ENCODE data around the gene NAV2. TPM values are rescaled to one million over a fixed set of nuclear protein-coding genes. Genes with fewer than 3 reads are reported as not detected.

NAV2 gene
- polyA plus RNA-seq, 1 donor from 2014 or later, result 3.0 TPM

DNA sequence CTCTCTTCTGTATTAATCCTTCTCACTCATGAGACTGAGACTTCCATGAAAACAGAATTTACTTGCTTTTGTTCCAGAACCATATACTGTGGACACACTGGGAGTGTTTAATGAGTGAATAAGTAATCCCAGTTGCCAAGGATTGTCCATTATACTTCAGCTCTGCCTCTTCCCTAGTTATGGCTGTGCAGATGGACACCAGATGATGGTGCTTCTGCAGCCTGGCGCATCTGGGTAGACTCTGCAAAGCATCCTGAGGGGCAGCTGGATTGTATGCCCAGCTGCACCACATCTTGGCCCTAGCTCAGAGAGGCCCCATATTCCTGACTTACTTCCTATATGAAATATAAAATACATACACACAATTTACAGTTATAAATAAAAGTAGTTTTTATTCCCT, 404.2 kb downstream of the NAV2 start:
- no peak overlapping the region for H3K9ac ChIP-seq (ENCODE audit: low read length)
- no peak overlapping the region for H3K27ac ChIP-seq (ENCODE audit: low read length)
- H3K4me3 ChIP-seq (ENCODE audit: low read length), result no peak overlapping the region
- no peaks in the 10 kb centered on the region for H4K20me1 ChIP-seq (ENCODE audit: insufficient read depth)
- no peaks in the 10 kb centered on the region for H3K9me3 ChIP-seq (ENCODE audit: low read length)
- H3F3A ChIP-seq (ENCODE audit: insufficient read depth, low read length, poor library complexity, severe bottlenecking), result no peaks in the 10 kb centered on the region
- no peaks in the 10 kb centered on the region for H3K9me2 ChIP-seq (ENCODE audit: insufficient read depth, low read length)
- no peaks in the 10 kb centered on the region for H3K36me3 ChIP-seq (ENCODE audit: insufficient read depth, low read length)
- no peaks in the 10 kb centered on the region for H3K79me2 ChIP-seq (replicated peaks; ENCODE audit: insufficient read depth, low read length)
- no peak overlapping the region for H2AFZ ChIP-seq (ENCODE audit: low read depth, low read length)
- no peaks in the 10 kb centered on the region for H3K27me3 ChIP-seq (ENCODE audit: insufficient read depth, low read depth, low read length)
- H3K4me2 ChIP-seq (ENCODE audit: low read length), result no peak overlapping the region
- TF ChIP-seq RAD21 (conservative IDR thresholded peaks at IDR 0.05), result no peak
- no peak for TF ChIP-seq EZH2 (IDR thresholded peaks at IDR 0.05; ENCODE audit: borderline replicate concordance, insufficient read depth, low read length, poor library complexity, severe bottlenecking)
- no peak for TF ChIP-seq MXI1 (conservative IDR thresholded peaks at IDR 0.05; ENCODE audit: poor library complexity, severe bottlenecking)
- TF ChIP-seq POLR2AphosphoS5 (IDR thresholded peaks at IDR 0.05), result no peak
- TF ChIP-seq TAF1 (IDR thresholded peaks at IDR 0.05; ENCODE audit: low read depth), result no peak
- TF ChIP-seq, protein P1, sequence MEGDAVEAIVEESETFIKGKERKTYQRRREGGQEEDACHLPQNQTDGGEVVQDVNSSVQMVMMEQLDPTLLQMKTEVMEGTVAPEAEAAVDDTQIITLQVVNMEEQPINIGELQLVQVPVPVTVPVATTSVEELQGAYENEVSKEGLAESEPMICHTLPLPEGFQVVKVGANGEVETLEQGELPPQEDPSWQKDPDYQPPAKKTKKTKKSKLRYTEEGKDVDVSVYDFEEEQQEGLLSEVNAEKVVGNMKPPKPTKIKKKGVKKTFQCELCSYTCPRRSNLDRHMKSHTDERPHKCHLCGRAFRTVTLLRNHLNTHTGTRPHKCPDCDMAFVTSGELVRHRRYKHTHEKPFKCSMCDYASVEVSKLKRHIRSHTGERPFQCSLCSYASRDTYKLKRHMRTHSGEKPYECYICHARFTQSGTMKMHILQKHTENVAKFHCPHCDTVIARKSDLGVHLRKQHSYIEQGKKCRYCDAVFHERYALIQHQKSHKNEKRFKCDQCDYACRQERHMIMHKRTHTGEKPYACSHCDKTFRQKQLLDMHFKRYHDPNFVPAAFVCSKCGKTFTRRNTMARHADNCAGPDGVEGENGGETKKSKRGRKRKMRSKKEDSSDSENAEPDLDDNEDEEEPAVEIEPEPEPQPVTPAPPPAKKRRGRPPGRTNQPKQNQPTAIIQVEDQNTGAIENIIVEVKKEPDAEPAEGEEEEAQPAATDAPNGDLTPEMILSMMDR (IDR thresholded peaks at IDR 0.05; ENCODE audit: poor library complexity, severe bottlenecking), result no peak

DNA sequence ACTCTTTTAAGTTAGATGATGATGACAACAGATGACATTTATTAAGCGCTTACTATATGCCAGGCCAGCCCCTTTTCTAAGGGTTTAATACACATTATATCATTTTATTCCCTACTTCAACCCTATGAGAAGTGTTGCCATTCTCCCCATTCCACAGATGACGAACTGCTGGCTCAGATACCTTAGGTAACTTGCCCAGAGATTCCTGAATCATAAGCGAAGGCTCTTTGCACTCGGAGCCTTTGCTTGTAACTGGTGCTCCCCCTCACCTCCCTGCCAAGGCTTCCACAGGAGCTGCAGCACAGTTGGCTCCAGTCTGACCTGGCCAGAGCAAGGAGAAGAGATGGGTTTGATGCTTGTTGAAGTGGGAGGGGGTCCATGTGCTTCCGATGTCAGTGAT, 404.7 kb downstream of the NAV2 start:
- H3K9me2 ChIP-seq (ENCODE audit: insufficient read depth, low read length), result no peaks in the 10 kb centered on the region
- TF ChIP-seq, protein P1 (IDR thresholded peaks at IDR 0.05; ENCODE audit: poor library complexity, severe bottlenecking), result no peak
- TF ChIP-seq EZH2 (IDR thresholded peaks at IDR 0.05; ENCODE audit: borderline replicate concordance, insufficient read depth, low read length, poor library complexity, severe bottlenecking), result no peak
- TF ChIP-seq EP300 (conservative IDR thresholded peaks at IDR 0.05; ENCODE audit: poor library complexity, severe bottlenecking), result no peak
- no peak for TF ChIP-seq POLR2AphosphoS5 (IDR thresholded peaks at IDR 0.05)
- TF ChIP-seq, protein P2, sequence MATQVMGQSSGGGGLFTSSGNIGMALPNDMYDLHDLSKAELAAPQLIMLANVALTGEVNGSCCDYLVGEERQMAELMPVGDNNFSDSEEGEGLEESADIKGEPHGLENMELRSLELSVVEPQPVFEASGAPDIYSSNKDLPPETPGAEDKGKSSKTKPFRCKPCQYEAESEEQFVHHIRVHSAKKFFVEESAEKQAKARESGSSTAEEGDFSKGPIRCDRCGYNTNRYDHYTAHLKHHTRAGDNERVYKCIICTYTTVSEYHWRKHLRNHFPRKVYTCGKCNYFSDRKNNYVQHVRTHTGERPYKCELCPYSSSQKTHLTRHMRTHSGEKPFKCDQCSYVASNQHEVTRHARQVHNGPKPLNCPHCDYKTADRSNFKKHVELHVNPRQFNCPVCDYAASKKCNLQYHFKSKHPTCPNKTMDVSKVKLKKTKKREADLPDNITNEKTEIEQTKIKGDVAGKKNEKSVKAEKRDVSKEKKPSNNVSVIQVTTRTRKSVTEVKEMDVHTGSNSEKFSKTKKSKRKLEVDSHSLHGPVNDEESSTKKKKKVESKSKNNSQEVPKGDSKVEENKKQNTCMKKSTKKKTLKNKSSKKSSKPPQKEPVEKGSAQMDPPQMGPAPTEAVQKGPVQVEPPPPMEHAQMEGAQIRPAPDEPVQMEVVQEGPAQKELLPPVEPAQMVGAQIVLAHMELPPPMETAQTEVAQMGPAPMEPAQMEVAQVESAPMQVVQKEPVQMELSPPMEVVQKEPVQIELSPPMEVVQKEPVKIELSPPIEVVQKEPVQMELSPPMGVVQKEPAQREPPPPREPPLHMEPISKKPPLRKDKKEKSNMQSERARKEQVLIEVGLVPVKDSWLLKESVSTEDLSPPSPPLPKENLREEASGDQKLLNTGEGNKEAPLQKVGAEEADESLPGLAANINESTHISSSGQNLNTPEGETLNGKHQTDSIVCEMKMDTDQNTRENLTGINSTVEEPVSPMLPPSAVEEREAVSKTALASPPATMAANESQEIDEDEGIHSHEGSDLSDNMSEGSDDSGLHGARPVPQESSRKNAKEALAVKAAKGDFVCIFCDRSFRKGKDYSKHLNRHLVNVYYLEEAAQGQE (IDR thresholded peaks at IDR 0.05; ENCODE audit: borderline replicate concordance), result no peak
- TF ChIP-seq RAD21 (conservative IDR thresholded peaks at IDR 0.05), result no peak
- no peak for TF ChIP-seq MXI1 (conservative IDR thresholded peaks at IDR 0.05; ENCODE audit: poor library complexity, severe bottlenecking)
- no peak for TF ChIP-seq TAF1 (IDR thresholded peaks at IDR 0.05; ENCODE audit: low read depth)
- TF ChIP-seq SMC3 (conservative IDR thresholded peaks at IDR 0.05; ENCODE audit: poor library complexity), result no peak
- H3K9me3 ChIP-seq (ENCODE audit: low read length), result no peaks in the 10 kb centered on the region
- H3K27me3 ChIP-seq (ENCODE audit: insufficient read depth, low read depth, low read length), result no peaks in the 10 kb centered on the region
- no peak overlapping the region for H3K4me3 ChIP-seq (ENCODE audit: low read length)
- no peak overlapping the region for H3K4me2 ChIP-seq (ENCODE audit: low read length)
- H3F3A ChIP-seq (ENCODE audit: insufficient read depth, low read length, poor library complexity, severe bottlenecking), result no peaks in the 10 kb centered on the region
- no peak overlapping the region for H3K27ac ChIP-seq (ENCODE audit: low read length)
- no peak overlapping the region for H3K9ac ChIP-seq (ENCODE audit: low read length)
- no peaks in the 10 kb centered on the region for H3K36me3 ChIP-seq (ENCODE audit: insufficient read depth, low read length)
- H2AFZ ChIP-seq (ENCODE audit: low read depth, low read length), result no peak overlapping the region
- H4K20me1 ChIP-seq (ENCODE audit: insufficient read depth), result no peaks in the 10 kb centered on the region
- no peaks in the 10 kb centered on the region for H3K79me2 ChIP-seq (replicated peaks; ENCODE audit: insufficient read depth, low read length)

Measured in neural cell (in vitro differentiated cells).